Left hindlimb (tissue), 1 donor: ENCODE data around the gene CARD10.

Experiments used
- DNase-seq: peaks from one replicate; pipeline ENCODE4 v3.0.0-alpha.2; 2018

The CARD10 gene

DNA sequence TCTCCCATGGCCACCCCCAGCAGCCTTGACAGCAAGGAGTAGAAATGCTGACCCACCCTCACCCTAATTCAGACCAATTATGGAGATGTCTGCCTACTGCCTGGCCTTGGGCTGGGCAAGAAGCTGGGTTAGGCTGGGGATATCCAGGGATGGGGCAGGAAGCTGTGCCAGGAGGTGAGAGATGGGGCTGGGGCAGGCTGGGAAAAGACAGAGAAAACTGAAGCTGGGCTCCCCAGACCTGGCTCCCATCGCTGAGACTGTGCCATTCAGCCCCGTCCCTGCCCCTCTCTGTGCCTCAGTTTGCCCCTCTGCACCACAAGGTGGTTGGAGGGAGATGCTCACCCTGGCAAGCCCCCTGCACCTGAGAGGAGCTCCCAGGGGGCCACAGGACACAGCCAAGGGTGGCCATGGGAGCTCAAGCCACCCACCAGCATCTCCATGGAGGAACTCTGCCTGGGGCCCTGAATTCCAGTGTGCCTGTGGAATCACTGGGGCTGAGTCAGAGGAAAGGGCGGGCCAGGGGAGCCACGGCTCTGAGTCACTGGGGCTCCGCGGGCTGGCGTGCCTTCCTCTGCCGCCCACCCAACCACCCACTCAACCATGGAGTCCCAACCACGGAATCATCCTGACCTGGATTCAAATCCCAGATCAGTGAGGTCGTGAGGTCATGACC is 6.0 kb upstream of the CARD10 start:
- DNase-seq = no peak

DNA sequence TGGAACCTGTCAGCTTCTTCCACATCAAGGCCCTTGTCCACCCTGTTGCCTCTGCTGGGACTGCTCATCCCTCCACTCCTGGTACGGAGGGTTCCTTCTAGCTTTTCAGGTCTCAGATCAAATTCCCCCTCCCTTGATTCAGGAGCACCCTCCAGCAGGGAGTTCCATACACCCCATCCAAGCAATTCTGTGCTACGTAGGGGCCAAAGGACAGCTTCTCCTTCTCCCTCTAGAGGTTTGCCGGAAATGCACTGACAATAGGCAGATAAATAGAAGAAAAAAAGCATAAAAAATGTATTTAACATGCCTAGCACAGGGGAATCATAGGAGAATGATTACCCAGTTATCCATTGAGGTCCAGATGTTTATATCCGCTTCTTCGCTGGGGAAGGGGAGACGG is 3.3 kb upstream of the CARD10 start:
- no peak for DNase-seq

DNA sequence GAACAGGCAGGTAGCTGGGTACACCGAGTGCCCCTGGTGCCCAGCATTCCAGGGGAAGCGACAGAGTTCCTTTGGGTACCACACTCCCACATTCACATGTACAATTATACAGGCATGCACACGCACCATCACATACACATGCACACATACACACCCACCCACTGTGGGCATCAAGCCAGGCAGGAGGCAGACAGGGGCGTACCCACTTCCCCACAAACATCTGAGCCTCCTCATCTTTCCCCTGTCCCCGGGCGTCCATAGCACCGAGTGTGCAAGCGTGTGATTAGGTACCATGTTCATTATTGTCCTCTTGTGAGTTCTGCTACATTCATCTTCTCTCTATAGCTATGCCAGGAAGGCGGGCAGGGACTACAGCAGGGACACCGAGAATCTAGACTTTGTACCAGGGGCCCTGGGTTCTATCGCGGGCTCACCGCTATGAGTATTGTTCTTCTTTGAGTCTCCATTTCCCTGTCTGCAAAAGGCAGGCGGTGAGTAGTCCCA is 2.1 kb upstream of the CARD10 start:
- DNase-seq = no peak

DNA sequence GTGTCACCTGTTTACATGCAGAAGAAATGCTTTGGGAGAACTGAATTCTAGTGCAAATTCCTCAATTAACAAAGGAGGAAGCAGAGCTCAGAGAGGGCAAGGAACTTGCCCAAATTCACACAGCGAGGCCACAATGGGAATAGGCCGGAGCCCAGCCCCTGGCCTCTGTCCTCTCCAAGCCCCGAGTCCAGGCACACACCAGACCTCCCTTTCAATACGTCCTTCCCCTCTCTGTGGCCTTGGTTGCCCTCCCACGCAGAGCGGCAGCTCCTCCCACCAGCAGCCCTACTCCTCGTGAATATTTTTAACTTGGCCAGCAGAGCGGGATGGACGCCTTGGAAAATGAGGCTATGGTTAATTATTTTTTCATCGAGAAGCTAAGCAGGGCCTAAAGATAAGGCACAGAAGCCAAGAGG is 1.6 kb upstream of the CARD10 start:
- no peak for DNase-seq

DNA sequence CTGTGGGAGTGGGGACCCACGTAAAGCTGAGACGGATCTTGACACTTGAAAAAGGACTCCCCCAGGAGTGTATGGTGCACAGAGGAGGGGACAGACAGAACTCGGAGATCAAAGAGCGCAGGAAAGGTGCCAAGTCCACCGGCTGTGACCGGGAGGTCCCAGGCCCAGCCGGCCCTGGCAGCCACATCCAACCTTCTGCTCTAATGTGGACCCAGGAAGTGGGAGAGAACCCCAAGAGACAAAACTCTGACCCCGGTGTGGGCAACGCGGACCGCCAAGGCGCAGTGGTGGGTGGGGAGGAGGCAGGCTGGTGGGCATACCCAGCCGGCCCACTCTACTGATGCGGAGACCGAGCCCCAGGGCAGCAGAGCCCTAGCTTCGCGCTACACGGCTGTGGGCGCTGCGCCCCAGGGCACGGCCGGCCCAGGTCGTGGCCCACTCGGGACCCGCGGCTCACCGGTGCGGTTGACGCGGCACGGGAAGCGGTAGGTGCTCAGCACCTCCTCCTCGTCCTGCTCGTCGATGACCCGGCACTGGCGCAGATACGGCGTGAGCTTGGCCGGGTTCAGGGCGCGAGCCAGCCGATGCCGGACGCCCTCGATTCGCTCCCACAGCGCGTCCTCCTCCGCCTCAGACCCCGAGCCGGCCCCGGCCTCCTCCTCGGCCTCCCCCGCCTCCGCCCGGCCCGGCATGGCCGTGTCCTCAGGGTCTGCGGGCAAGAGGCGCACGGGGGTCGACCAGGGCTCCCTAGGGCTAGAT is 527 bp downstream of the CARD10 start:
- DNase-seq = no peak

DNA sequence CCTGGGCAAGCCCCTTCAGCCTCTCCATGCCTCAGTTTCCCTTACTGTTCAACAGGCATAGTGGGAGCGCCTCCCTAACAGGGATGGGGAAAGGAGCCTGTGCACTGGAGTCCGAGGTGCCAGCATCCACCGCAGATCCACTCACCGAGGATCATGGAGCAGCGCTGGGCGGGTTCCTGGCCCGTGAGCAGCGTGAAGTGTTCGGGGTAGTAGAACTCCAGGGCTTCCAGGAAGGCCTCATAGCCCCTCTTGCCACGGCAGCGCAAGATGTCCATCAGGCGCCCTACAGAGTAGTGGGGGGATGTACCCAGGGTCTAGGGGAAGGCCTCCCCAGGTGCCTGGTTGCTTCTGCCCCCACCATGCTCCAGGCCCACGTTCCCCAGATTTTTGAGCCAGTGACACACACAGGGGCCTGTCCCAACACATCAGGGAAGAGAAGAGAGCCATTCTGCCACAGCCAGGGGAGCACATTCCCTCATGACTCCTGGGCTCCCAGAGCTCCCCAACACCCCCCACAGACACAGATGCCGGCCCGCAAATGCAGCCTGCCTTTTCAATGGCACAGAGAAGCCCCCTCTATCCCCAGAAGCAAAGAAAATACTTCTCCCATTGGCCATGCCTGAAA is 1.3 kb downstream of the CARD10 start:
- no peak for DNase-seq

DNA sequence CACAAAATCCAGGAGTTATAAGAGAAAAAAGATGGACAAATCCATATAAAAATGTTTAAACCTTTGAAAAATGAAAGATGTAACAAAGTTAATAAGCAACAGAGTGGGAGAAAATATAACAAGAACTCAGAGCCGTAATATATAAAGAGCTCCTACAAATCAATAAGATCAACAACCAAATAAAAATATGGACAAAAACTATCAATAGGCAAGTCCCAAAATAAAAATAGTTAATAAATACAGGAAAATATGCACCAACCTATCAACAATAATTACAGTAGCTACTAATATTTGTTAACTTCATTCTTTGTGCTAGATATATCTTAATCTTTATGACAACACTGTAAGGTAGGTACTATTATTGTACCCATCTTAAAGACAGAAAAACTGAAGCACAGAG is 2.8 kb downstream of the CARD10 start:
- no peak for DNase-seq

DNA sequence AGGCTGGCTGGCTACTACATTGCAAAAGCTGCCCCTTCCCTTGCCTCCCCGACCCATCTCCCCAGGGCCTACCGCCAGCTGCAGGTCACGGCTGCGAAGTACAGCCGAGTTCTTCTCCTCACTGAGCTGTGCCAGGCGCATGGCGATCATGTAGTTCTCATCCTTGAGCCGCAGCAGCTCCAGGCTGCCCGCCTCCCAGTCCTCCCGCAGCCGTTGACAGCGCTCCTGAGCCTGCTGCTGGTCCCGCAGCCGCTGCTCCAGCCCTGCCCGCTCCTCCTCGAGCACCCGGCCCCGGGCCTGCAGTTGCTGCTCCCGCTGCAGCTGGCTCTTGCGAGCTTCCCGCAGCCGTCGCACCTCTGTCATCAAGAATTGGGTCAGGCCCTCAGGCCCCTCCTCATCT is 3.3 kb downstream of the CARD10 start:
- DNase-seq = no peak

DNA sequence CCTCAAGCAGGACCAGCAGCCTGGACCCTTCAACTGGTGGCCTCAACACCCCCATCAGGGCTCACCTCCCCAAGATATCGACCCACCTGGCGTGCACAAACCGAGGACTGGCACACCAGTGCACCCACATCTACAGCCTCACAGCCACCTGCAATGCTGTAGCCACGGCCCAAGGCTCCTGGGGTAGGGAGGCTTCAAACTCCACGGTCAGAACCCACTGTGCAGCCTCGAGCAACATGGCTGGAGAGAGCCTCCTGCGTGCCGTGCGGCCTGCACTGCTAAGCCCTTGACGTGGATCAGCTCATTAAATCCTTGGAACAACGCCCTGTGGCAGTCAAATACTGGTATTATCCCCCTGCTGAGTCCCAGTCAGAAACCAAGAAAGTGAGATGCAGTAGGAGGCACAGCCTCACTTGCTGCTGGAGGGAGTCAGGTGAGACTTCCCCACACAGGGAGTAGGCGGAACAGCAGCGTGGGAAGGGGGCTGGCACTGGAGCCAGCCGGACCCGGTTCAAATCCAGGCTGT is 4.6 kb downstream of the CARD10 start:
- no peak for DNase-seq

DNA sequence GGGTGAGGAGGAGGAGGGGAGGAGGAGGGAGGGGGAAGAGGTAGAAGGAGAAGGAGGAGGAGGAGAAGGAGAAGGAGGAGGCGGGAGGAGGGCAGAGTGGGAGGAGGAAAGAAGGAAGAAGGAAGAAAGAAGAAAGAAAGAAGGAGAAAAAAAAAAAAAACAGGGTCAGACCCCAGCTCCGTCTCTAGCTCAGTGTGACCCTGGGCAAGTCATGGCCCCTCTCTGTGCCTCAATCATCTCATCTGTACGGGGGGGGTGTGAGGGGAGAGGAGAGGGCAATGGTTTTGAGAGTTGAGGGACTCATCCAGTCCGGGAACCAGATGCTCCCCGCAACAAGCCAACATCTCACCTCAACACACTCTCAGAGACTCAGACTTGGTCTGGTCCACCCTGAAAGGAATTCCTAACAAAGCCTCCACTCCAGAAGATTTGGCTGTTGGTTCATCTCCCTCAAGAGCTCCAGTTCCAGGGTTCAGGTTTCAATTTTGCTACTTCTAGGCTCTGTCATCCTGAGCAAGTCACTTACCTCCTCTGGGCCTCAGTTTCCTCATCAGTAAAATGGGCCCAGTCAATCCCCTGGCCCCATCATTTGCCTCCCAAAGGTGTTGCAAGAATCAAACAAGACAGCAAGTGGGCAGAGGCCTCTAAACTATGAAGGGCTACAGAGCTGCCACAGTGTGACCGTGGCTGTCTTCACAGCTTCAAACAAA is 7.7 kb downstream of the CARD10 start:
- no peak for DNase-seq

DNA sequence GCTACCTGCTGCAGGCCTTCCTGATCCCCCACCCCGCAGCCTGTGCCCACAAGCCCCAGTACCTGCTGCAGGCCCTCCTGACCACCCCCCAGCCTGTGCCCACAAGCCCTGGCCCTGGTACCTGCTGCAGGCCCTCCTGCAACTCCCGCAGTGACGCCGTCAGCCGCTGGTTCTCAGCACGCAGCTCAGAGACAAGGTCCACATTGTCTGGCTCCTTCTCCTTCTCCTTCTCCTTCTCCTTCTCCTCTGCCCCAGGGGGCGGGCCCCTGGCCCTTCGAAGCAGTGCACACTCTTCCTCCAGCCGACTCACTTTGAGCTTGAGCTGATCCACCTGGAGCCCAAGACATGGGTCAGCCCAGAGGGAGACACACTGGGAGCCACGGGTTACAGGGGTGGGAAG is 9.1 kb downstream of the CARD10 start:
- DNase-seq = no peak

DNA sequence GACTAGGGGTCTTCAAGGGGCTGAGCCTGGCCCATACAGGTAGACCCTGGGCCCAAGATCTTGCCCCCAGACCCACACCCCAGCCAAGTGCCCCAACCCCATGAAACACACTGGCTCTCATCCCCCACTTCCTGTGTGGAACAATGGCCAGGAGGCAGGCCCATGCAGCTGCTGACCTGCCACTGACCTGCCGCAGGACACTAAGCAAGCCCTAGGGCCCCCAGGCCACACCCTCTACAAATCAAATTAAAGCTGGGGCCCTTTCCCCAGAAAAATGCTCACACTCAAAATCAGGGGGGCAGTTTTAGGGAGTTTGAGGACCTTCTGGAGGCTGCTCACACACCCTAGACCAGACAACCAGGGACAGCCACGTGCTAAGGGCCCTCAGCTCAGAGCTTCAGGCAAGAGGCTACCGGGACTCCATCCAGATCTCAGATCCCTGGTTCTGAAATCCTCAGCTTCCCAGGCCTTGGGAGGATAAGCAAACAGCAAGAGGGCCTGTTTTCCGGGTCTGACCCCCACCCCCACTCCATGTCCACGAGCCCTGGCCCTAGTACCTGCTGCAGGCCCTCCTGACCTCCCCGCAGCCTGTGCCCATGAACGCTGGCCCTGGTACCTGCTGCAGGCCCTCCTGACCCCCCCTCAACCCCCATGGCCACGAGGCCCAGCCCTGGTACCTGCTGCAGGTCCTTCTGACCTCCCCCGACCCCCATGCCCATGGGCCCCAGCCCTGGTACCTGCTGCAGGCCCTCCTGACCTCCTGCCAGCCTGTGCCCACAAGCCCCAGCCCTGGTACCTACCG is 10.0 kb downstream of the CARD10 start:
- DNase-seq = no peak

DNA sequence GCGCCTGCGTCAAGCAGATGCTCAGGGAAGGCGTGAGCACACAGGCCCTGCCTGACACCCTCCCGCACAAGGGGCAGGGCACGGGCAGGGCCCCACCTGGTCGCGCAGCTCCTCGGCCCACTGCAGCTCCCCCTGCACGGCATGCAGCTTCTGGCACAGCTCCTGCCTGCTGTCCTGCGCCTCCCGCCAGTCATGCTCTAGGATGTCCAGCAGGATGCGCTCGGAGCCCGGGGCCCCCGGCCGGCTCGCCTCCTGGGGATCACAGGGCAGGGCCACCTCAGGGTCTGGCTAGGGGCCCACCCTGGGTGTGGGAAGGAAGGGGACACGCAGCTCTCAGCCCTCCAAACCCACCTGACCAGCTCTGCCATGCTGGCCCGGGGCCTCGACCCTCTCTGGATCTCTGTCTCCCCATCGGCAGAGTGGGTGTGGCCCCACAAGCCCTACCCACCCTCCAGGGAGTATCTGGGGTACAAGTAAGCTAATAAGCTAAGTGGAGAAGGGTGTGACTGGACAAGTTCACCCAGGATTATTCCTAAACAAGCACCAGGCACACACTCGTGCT is 10.7 kb downstream of the CARD10 start:
- no peak for DNase-seq

DNA sequence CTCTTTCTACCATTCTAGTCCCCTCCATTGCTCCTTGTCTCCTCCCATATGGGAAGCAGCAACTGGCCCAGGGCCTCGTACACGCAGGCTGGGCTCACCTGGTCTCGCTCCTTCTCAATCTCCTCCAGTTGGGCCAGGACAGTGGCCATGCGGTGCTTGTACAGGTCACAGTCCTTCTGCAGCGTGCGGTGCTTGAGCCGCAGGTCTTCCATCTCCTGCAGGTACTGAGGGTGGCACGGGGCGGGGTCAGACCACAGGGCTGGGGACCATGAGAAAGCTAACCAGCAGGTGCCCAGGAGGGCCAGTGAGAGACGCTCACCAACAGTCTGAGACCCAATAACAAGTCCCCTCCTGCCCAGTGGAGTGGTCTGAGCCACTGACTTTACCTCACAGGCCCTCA is 11.5 kb downstream of the CARD10 start:
- no peak for DNase-seq

DNA sequence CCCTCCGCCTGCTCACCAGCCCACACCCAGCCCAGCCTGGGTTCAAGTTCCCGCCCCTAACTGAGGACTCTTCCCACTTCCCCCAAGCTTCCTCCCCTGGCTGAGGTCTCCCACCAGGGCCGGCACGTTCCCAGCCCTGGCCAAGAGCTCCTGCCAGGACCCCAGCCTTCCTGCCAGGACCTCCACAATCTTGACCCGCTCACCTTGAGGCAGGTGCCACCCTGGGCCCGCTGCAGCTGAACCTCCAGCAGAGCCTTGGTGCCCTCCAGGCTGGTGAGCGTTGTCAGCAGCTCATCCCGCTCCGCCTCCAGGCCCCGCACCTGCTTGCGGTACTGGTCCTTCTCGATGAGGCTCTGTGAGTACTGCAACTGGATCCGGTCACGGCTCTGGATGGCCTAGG is 13.2 kb downstream of the CARD10 start:
- no peak for DNase-seq

DNA sequence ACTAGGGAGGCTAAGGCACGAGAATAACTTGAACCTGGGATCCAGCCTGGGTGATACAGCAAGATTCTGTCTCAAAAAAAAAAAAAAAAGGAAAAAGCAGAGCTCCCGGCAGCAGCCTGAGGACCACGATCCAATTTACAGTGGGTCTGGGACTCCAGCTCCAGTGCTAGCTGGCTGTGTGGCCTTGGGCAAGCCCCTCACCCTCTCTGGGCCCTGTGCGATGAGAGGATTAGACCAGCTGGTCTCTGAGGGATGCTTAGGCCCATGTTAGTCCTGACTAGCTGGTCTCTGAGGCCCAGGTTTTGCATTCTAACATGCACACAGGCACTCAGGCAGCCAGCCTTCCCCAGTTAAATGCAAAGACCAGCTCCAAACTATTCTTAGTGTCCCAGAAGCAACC is 13.7 kb downstream of the CARD10 start:
- no peak for DNase-seq

DNA sequence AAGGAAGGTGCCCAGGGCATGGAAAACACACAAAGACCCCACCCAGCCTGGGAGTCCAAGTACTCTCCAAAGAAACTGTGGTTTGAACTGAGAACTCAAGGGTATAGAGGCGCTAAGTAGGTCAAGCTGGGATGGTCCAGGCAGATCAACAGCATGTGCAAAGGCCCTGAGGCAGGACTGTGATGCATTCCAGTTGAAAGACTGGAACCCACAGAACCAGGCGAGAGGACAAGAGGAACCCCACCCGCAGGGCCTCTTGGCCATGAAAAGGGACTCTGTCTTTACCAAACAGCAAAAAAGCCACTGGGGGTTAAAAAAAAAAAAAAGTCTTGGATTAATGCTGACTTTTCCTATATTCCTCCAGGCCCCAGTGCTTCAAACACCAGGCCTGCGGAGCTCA is 14.3 kb downstream of the CARD10 start:
- no peak for DNase-seq

DNA sequence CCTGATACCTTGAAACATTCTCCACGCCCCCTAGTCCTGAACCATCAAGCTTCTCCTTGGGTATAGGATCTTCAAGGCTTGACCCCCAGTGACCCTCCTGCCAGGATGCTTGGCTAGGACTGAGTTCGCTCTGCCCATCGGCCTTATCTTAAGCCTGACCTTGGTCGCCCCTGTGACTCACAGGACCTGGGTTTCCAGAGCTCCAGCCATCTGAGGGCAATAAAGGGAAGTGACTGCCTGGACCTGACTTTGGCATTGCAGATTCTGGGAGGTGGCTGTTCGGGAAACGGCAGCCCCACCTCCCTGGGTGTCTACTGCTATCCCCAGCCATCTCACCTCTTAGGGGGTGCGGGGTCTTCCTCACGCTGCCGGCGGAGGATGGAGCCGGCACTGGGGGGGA is 15.4 kb downstream of the CARD10 start:
- no peak for DNase-seq

DNA sequence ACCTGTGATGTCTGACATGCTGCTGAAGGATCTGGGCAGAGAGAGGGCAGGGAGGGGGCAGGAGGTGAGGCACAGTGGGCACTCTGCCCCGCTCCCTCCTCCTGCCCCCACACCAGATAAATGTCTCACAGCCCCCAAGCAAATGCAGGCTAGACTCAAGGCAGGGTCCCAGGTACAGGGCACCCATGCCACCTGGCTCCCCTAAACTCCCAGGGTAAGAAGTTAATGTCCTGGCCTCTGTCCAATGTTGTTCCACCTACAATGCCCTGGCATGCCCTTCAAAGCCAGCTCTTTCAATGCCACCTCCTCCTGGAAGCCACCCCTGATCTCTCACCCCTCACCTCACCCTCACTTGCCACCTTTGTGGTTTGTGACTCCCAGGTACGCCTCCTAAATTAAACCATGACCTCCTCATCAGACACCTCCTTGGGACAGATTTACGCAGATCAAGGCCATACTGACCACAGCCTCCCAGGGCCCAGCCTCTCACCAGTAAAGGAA is 16.0 kb downstream of the CARD10 start:
- no peak for DNase-seq

DNA sequence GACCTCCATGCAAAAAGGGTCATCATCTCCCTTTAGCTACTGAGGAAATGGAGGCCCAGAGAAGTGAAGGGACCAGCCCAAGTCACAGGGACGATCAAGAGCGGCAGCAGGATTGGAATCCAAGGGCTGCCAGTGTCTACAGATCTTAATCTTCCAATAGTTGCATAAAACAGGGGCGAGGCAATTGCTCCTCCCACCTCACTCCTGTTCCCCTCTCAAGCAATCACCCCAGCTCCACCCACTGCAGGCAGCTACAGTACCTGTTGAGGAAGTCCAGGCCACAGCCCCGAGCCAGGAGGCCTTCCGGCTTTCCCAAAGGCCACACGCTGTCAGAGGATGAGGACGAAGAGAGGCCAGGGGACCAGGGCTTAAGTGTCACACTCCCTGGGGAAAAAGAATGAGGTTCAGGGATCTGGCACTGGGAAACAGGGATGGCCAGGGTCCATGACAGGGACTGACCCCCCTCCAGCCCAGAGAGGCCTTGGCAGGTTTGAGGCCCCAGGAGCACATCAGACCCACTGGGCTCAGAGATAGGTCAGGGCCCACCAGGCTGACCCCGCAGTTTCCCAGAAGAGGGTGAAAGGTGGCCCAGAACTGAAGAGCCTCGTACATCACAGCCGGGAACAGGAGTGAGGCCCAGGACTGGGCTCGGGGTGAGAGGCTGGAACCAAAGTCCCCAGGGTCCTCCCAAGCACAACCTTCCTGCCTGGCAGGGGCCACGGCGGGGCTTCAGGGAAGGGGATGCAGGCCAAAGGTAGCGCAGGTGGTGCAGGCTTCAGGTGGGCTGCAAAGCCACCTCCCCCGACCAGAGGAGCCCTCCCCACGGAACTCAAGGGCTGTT is 16.7 kb downstream of the CARD10 start:
- DNase-seq = no peak
